CD4-positive, alpha-beta T cell treated with Interleukin-6 at 100 ng/mL for 8 hours (primary cell): ENCODE results near the gene IMMP2L.
"Not testable (repeated sequence)": the region's sequence is repeated elsewhere in the genome, so short reads cannot be mapped to it uniquely, and the experiment has no call there.

Source experiments
- DNase-seq: peaks from one replicate; pipeline ENCODE4 v3.0.0-alpha.2; 2020; ENCODE audit warnings: mixed read lengths, low spot score

IMMP2L gene

GRCh38 chr7:110721395-110721794 is 840.9 kb downstream of the IMMP2L start:
- no peak for DNase-seq

- no peak for DNase-seq
These were observed 841.7 kb downstream of the IMMP2L start for GRCh38 chr7:110720626-110721025.

- DNase-seq, result no peak
These were observed 842.6 kb downstream of the IMMP2L start for GRCh38 chr7:110719741-110720140.

GRCh38 chr7:110718503-110719205 is 843.6 kb downstream of the IMMP2L start:
- no peak for DNase-seq

GRCh38 chr7:110704225-110704624 is 858.1 kb downstream of the IMMP2L start:
- DNase-seq, result no peak

GRCh38 chr7:110698576-110698975 is 863.7 kb downstream of the IMMP2L start:
- no peak for DNase-seq

GRCh38 chr7:110693344-110693743 is 868.9 kb downstream of the IMMP2L start:
- DNase-seq, result no peak

- no peak for DNase-seq
These were observed 873.4 kb downstream of the IMMP2L start for GRCh38 chr7:110688908-110689307.

- no peak for DNase-seq
These were observed 876.4 kb downstream of the IMMP2L start for GRCh38 chr7:110685899-110686298.

- no peak for DNase-seq
These were observed 880.4 kb downstream of the IMMP2L start for GRCh38 chr7:110681941-110682340.

- no peak for DNase-seq
These were observed 884.9 kb downstream of the IMMP2L start for GRCh38 chr7:110677405-110677804.

GRCh38 chr7:110676785-110677184 is 885.5 kb downstream of the IMMP2L start:
- no peak for DNase-seq

- no peak for DNase-seq
These were observed 886.7 kb downstream of the IMMP2L start for GRCh38 chr7:110675383-110676103.

- DNase-seq, result no peak
These were observed 889.1 kb downstream of the IMMP2L start for GRCh38 chr7:110673148-110673547.

GRCh38 chr7:110669410-110669809 is 892.9 kb downstream of the IMMP2L start:
- DNase-seq, result no peak

GRCh38 chr7:110664803-110665202 is 897.5 kb downstream of the IMMP2L start:
- no peak for DNase-seq

- not testable (repeated sequence) for DNase-seq
These were observed 901.7 kb downstream of the IMMP2L start for GRCh38 chr7:110660637-110661036.

GRCh38 chr7:110650328-110650727 is 912.0 kb downstream of the IMMP2L start:
- DNase-seq, result no peak

- no peak for DNase-seq
These were observed 915.0 kb downstream of the IMMP2L start for GRCh38 chr7:110647266-110647665.

- DNase-seq, result no peak
These were observed 915.5 kb downstream of the IMMP2L start for GRCh38 chr7:110646804-110647203.

GRCh38 chr7:110645616-110646015 is 916.7 kb downstream of the IMMP2L start:
- DNase-seq, result no peak

GRCh38 chr7:110645060-110645459 is 917.2 kb downstream of the IMMP2L start:
- no peak for DNase-seq

GRCh38 chr7:110637252-110637651 is 925.0 kb downstream of the IMMP2L start:
- DNase-seq, result no peak

GRCh38 chr7:110633313-110633712 is 929.0 kb downstream of the IMMP2L start:
- DNase-seq, result no peak
